OCI-LY1 (cell line): ENCODE data around the gene KLHL40.

Experiments
- EZH2 ChIP-seq: fragments of 200-600 bp; sonication (generic), shearing (Covaris generic); IDR thresholded peaks from 2 replicates; pipeline ENCODE4 v1.8.0; 2017; ENCODE audit warnings: borderline replicate concordance, mixed run types, mild to moderate bottlenecking, antibody characterized with exemption, low read length, moderate library complexity, mixed read lengths
- TF ChIP-seq, protein P1 (sequence below): fragments of 200-600 bp; sonication (generic), shearing (Covaris generic); IDR thresholded peaks from 2 replicates; pipeline ENCODE4 v1.5.1; 2017; ENCODE audit warnings: mild to moderate bottlenecking, antibody characterized with exemption, low read length, moderate library complexity, mixed read lengths

DNA sequence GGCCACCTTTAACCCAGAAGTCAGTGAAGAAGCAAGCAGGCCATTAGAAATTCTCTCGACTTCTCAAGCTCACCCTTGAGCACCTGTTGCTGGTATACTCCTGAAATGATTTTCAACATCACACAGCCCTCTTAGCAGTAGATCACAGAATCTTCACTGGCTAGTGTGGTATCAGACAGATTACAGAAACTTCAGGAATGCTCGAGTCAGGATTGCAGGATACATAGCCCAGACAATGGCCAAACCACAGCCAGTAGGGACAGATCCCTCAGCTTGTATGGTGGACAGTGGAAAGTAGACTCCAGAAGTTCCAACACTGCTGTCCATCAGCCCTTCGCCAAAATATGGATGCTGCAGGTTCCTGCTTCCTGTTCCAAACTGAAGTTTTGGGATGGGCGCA, 4.5 kb upstream of the KLHL40 start:
- TF ChIP-seq, protein P1, sequence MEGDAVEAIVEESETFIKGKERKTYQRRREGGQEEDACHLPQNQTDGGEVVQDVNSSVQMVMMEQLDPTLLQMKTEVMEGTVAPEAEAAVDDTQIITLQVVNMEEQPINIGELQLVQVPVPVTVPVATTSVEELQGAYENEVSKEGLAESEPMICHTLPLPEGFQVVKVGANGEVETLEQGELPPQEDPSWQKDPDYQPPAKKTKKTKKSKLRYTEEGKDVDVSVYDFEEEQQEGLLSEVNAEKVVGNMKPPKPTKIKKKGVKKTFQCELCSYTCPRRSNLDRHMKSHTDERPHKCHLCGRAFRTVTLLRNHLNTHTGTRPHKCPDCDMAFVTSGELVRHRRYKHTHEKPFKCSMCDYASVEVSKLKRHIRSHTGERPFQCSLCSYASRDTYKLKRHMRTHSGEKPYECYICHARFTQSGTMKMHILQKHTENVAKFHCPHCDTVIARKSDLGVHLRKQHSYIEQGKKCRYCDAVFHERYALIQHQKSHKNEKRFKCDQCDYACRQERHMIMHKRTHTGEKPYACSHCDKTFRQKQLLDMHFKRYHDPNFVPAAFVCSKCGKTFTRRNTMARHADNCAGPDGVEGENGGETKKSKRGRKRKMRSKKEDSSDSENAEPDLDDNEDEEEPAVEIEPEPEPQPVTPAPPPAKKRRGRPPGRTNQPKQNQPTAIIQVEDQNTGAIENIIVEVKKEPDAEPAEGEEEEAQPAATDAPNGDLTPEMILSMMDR: no peak
- TF ChIP-seq EZH2: no peak
